HepG2 (cell line): Measurements from ENCODE around the gene NOTO. TPM values are rescaled to one million over a fixed set of nuclear protein-coding genes. Genes with fewer than 3 reads are reported as not detected.
A peak's percentile ranks its signal among the peaks of the same experiment; 100 is the strongest.

Experiments used
- CREBL2 ChIP-seq: sonication (generic); formaldehyde crosslinking; IDR thresholded peaks from 2 replicates; pipeline ENCODE4 v1.8.1; 2023; ENCODE audit warnings: missing genetic modification reagents, mild to moderate bottlenecking, borderline replicate concordance
- FOXA3 ChIP-seq: IDR thresholded peaks from 2 replicates; pipeline ENCODE4 v1.6.1; 2016; ENCODE audit warnings: missing genetic modification reagents, missing compliant biosample characterization
- GABPB1 ChIP-seq: IDR thresholded peaks from 2 replicates; pipeline ENCODE4 v1.6.1; 2016; ENCODE audit warnings: mild to moderate bottlenecking, missing genetic modification reagents, moderate library complexity, missing compliant biosample characterization
- MAFG ChIP-seq: sonication (generic); formaldehyde crosslinking; IDR thresholded peaks from 2 replicates; pipeline ENCODE4 v1.5.1; 2020; ENCODE audit warnings: mild to moderate bottlenecking, missing genetic modification reagents
- MNT ChIP-seq: fragments of 450-650 bp; IDR thresholded peaks from 2 replicates; pipeline ENCODE4 v1.6.1; 2016
- MXI1 ChIP-seq: IDR thresholded peaks from 3 replicates; pipeline ENCODE4 v1.6.1; 2012; ENCODE audit warnings: low read depth, low read length, inconsistent platforms, borderline replicate concordance
- NR2F1 ChIP-seq, 2 experiments: fragments of 450-650 bp in 1 of 2; formaldehyde crosslinking in 1 of 2; IDR thresholded peaks; 2 replicates each; pipeline versions ENCODE4 v1.5.0 to v1.6.1; 2016 to 2020; ENCODE audit warnings: mild to moderate bottlenecking in 1 of 2, missing compliant biosample characterization in 1 of 2, missing genetic modification reagents in 1 of 2, moderate library complexity in 1 of 2
- SOX13 ChIP-seq, 3 experiments: fragments of 450-650 bp in 1 of 3; sonication (generic) in 1 of 3; formaldehyde crosslinking in 1 of 3; IDR thresholded peaks in 2 of 3; conservative IDR thresholded peaks in 1 of 3; 2 replicates each; pipeline versions ENCODE4 v1.5.0 to v1.6.1; 2016 to 2020; ENCODE audit warnings: antibody characterized with exemption in 1 of 3, mild to moderate bottlenecking in 1 of 3, missing compliant biosample characterization in 1 of 3, missing genetic modification reagents in 1 of 3, moderate library complexity in 1 of 3
- SRSF1 ChIP-seq: fragments of 200-400 bp; formaldehyde crosslinking; optimal IDR thresholded peaks from 2 replicates; pipeline ENCODE3; 2017; ENCODE audit warnings: mild to moderate bottlenecking, low read depth, low read length, moderate library complexity
- ZBTB7A ChIP-seq: sonication (generic); formaldehyde crosslinking; IDR thresholded peaks from 2 replicates; pipeline ENCODE4 v1.8.0; 2022; ENCODE audit warnings: mild to moderate bottlenecking, missing genetic modification reagents
- ZFP1 ChIP-seq: IDR thresholded peaks from 2 replicates; pipeline ENCODE4 v1.6.1; 2016
- ZFP91 ChIP-seq: sonication (generic); formaldehyde crosslinking; IDR thresholded peaks from 2 replicates; pipeline ENCODE4 v1.9.0; 2022; ENCODE audit warnings: missing genetic modification reagents, mild to moderate bottlenecking, borderline replicate concordance
- ZKSCAN5 ChIP-seq: sonication (generic); formaldehyde crosslinking; IDR thresholded peaks from 2 replicates; pipeline ENCODE4 v1.5.1; 2020; ENCODE audit warnings: mild to moderate bottlenecking, missing genetic modification reagents
- ZNF256 ChIP-seq: sonication (generic); formaldehyde crosslinking; conservative IDR thresholded peaks from 2 replicates; pipeline ENCODE4 v1.4.0; 2020; ENCODE audit warnings: missing genetic modification reagents
- ZNF614 ChIP-seq: IDR thresholded peaks from 2 replicates; pipeline ENCODE4 v1.6.1; 2018; ENCODE audit warnings: missing biosample characterization, missing genetic modification reagents, inconsistent platforms, borderline replicate concordance
- ZNF782 ChIP-seq: sonication (generic); formaldehyde crosslinking; IDR thresholded peaks from 2 replicates; pipeline ENCODE4 v1.4.0; 2020; ENCODE audit warnings: missing genetic modification reagents, mild to moderate bottlenecking, borderline replicate concordance
- ZNF839 ChIP-seq: sonication (generic); formaldehyde crosslinking; IDR thresholded peaks from 2 replicates; pipeline ENCODE4 v1.4.0; 2020; ENCODE audit warnings: missing genetic modification reagents, mild to moderate bottlenecking, borderline replicate concordance
- polyA plus RNA-seq, 8 experiments: library from polyadenylated mRNA; depleted of rRNA in 3 of 8; stranded (reverse) in 7 of 8; unstranded in 1 of 8; fragments of >200 nt; fragmentation: Illumina TruSeq in 4 of 8; extraction: Trizol in 4 of 8; gene quantifications; 2 replicates each; pipeline versions ENCODE4 v1.2.1 to v1.2.3, GENCODE V29; 2011 to 2016; ENCODE audit warnings: low read depth in 4 of 8, missing spikeins in 1 of 8, mixed read lengths in 1 of 8; ENCODE audit not compliant: insufficient read depth in 1 of 8
- total RNA-seq, 5 experiments: library from RNA; depleted of rRNA; stranded (reverse); fragments of >200 nt; fragmentation: Illumina TruSeq; extraction: Trizol; gene quantifications; 2 replicates each; pipeline ENCODE4 v1.2.3, GENCODE V29; 2016; ENCODE audit warnings: low read depth in 1 of 5
- TF ChIP-seq, protein P1 (sequence below): sonication (generic); formaldehyde crosslinking; IDR thresholded peaks from 2 replicates; pipeline ENCODE4 v1.5.0; 2020; ENCODE audit warnings: mild to moderate bottlenecking, missing genetic modification reagents, borderline replicate concordance
- TF ChIP-seq, protein P2 (sequence below): sonication (generic); formaldehyde crosslinking; conservative IDR thresholded peaks from 2 replicates; pipeline ENCODE4 v1.5.0; 2020; ENCODE audit warnings: missing genetic modification reagents

The NOTO gene
- total and polyA plus RNA-seq, 2 of the 13 experiments (the other 11 are each of a cell fraction or from before 2014, with no cell fraction given) = not detected

- TF ChIP-seq, protein P1, sequence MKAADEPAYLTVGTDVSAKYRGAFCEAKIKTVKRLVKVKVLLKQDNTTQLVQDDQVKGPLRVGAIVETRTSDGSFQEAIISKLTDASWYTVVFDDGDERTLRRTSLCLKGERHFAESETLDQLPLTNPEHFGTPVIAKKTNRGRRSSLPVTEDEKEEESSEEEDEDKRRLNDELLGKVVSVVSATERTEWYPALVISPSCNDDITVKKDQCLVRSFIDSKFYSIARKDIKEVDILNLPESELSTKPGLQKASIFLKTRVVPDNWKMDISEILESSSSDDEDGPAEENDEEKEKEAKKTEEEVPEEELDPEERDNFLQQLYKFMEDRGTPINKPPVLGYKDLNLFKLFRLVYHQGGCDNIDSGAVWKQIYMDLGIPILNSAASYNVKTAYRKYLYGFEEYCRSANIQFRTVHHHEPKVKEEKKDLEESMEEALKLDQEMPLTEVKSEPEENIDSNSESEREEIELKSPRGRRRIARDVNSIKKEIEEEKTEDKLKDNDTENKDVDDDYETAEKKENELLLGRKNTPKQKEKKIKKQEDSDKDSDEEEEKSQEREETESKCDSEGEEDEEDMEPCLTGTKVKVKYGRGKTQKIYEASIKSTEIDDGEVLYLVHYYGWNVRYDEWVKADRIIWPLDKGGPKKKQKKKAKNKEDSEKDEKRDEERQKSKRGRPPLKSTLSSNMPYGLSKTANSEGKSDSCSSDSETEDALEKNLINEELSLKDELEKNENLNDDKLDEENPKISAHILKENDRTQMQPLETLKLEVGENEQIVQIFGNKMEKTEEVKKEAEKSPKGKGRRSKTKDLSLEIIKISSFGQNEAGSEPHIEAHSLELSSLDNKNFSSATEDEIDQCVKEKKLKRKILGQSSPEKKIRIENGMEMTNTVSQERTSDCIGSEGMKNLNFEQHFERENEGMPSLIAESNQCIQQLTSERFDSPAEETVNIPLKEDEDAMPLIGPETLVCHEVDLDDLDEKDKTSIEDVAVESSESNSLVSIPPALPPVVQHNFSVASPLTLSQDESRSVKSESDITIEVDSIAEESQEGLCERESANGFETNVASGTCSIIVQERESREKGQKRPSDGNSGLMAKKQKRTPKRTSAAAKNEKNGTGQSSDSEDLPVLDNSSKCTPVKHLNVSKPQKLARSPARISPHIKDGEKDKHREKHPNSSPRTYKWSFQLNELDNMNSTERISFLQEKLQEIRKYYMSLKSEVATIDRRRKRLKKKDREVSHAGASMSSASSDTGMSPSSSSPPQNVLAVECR (CRISPR knock-in tag) = peak; percentile 75
- TF ChIP-seq GABPB1 (CRISPR knock-in tag) = peak; percentile 23; the same call in 1 of the 2 replicates
- 0 out of 2 replicates have a peak, but pooled peaks have one; percentile 42 for TF ChIP-seq CREBL2 (CRISPR knock-in tag)
- TF ChIP-seq ZNF782 (CRISPR knock-in tag) = 0 out of 2 replicates have a peak, but pooled peaks have one; percentile 41
- TF ChIP-seq ZBTB7A = peak; percentile 16; the same call in 1 of the 2 replicates
- TF ChIP-seq SRSF1 = peak; percentile 29
- no peak for TF ChIP-seq ZNF256 (CRISPR knock-in tag)
- TF ChIP-seq SOX13 (IDR thresholded peaks at IDR 0.05) = no peak
- TF ChIP-seq SOX13 (CRISPR knock-in tag; conservative IDR thresholded peaks at IDR 0.05 in 1 of 2, IDR thresholded peaks at IDR 0.05 in 1 of 2) = peak in 1 of 2 experiments; percentile 23; a peak in 1 of 4 replicates
- peak; percentile 44; the same call in 1 of the 2 replicates for TF ChIP-seq ZFP91
- TF ChIP-seq FOXA3 (CRISPR knock-in tag) = 0 out of 2 replicates have a peak, but pooled peaks have one; percentile 32
- TF ChIP-seq ZKSCAN5 = no peak
- peak; percentile 37; the same call in 1 of the 2 replicates for TF ChIP-seq ZNF839 (CRISPR knock-in tag)
- TF ChIP-seq MXI1 = peak; percentile 63; the same call in 1 of the 3 replicates
- no peak for TF ChIP-seq NR2F1 (CRISPR knock-in tag; IDR thresholded peaks at IDR 0.05)
- TF ChIP-seq MNT = peak; percentile 63
- TF ChIP-seq MAFG (CRISPR knock-in tag) = no peak
- TF ChIP-seq ZNF614 (CRISPR knock-in tag) = peak; percentile 35; the same call in 1 of the 2 replicates
- TF ChIP-seq ZFP1 (CRISPR knock-in tag) = no peak
- TF ChIP-seq, protein P2, sequence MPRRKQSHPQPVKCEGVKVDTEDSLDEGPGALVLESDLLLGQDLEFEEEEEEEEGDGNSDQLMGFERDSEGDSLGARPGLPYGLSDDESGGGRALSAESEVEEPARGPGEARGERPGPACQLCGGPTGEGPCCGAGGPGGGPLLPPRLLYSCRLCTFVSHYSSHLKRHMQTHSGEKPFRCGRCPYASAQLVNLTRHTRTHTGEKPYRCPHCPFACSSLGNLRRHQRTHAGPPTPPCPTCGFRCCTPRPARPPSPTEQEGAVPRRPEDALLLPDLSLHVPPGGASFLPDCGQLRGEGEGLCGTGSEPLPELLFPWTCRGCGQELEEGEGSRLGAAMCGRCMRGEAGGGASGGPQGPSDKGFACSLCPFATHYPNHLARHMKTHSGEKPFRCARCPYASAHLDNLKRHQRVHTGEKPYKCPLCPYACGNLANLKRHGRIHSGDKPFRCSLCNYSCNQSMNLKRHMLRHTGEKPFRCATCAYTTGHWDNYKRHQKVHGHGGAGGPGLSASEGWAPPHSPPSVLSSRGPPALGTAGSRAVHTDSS (CRISPR knock-in tag) = no peak
Measured at GRCh38 chr2:73260338-73260984, 58.1 kb downstream of the NOTO start (continued).
